Thyroid gland (tissue), 4 donors: ENCODE results near the gene TRIM45.

Source experiments
- CTCF ChIP-seq, 6 experiments: fragments of 200-600 bp in 3 of 6; fragments of 450-650 bp in 3 of 6; sonication (generic) in 3 of 6; IDR thresholded peaks; one replicate each; pipeline ENCODE4 v1.5.1; 2016 to 2019; ENCODE audit warnings: antibody characterized with exemption in 6 of 6, mild to moderate bottlenecking in 2 of 6, inconsistent platforms in 1 of 6, moderate library complexity in 1 of 6
- POLR2A ChIP-seq, 2 donors: fragments of 450-650 bp; IDR thresholded peaks; one replicate each; pipeline ENCODE4 v1.6.1; 2017; ENCODE audit warnings: antibody characterized with exemption in 2 of 2, mild to moderate bottlenecking in 2 of 2, moderate library complexity in 1 of 2

- TF ChIP-seq POLR2A (IDR thresholded peaks at IDR 0.05) = no peak
- no peak for TF ChIP-seq CTCF (IDR thresholded peaks at IDR 0.05)
Measured at GRCh38 chr1:117143871-117144270, 22.3 kb upstream of the TRIM45 start.
